TTC549 (cell line): ENCODE data around the gene JMJD7.

Experiments used
- FAIRE-seq: peaks from 2 replicates; lab custom pipeline; 2012; peaks lifted over from hg19 to GRCh38; lab: Jason Lieb, UNC

Gene JMJD7

DNA sequence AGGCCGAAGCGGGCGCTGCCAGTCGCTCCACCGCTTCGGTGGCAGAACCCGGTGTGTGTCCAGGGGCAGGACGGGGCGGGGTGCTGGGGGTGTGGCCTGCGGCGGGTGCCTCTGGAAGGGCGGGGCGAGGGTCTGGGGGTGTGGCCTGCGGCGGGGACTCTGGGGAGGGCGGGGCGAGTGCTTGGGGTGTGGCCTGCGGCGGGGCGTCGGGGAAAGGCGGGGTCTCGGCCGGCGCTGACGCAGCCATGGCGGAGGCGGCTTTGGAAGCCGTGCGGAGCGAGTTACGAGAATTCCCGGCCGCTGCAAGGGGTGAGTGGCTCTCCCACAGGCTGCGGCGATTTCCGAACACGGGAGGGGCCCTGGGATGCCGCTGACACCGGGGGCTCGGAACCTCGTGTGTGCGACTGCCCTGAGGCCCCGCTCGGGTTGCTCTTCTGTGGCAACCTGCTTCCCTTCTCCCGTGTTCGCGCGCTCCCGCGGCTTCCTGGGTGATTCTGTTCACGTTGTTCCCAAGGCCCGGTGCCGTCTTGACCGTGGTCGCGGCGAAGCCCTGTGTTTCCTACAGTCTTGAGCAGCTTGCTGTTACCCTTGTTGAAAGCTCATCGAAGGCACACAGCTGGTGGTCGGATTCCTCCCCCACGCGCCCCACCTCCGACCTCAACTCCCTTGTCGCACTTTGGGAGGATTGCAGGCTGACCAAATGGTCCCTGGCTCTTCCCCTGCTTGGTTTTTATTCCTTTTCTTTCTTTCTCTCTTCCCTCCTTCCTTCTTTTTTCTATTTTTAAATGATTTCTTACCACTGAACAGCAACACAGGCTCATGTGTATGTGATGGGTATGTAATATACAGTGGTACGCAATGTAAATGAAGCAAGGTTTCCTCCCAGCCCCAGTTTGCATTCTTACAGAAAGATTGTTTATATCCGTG lies at the start of gene JMJD7:
Gene JMJD7, plus strand, starts transcription at position 213 of the 927 bp plus-strand sequence. Its CDS starts 33 bp downstream, at position 246.
- no peak for FAIRE-seq

DNA sequence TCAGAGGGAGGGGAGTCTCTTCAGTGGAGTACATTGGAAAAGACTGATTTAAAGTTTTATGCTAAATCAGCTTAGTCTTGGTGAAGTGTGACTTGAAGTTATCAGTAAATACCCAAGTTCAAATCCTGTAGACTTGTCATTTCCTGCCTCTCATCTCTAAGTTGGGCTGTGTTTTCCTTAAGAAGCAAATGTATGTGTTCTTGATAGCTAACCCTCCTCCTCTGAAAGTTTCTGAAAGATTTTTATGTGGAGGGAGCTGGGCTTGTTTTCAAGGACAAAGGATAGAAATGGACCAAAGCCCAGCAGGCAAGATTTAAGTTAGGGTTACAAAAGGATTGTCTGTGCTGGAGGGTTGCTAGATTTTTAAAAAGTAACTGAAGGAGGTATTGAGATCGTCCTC lies 49.4 kb upstream of the JMJD7 start:
- FAIRE-seq: no peak

DNA sequence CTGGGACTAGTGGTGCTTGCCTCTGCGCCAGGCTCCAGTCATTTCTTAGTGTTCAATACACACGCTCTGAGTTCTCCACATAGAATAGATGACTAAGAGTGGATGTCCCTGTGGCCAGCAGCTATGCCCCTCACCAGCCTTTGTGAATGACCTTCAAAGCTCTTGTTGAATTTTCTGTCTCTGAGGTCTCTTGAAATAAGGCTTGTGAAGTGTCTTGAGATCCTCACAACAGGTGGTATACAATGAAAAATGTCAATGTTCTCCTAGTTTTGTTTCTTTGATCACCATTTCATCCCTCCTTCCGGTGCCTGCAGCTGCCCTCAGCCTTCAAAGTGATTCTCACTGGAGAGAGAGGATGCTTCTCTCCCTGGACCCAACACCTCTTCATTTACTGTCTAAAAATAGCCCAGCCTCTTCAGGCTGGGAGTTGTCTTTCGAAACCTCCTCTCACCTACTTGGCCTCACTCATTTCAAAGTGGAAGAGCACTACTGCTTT lies 48.2 kb upstream of the JMJD7 start:
- FAIRE-seq: no peak

DNA sequence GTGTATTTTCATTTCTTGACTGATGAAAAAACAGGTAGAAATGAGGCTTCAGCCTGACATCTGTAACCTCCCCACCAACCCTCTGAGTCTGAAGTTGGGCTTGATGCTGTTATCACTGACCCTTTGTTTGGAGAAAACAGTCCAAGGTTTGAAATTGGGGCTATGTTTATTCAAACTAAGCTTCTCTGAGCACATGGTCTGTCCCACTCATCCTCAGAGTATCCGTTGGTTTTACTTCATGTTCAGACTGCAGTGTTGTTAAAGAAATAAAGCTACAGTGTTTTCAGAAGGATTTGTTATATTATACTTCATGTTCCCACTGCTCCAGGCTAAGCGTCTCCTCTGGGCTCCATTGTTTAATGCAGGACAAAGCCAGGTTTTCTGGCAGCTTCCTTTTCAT lies 47.6 kb upstream of the JMJD7 start:
- FAIRE-seq: no peak

DNA sequence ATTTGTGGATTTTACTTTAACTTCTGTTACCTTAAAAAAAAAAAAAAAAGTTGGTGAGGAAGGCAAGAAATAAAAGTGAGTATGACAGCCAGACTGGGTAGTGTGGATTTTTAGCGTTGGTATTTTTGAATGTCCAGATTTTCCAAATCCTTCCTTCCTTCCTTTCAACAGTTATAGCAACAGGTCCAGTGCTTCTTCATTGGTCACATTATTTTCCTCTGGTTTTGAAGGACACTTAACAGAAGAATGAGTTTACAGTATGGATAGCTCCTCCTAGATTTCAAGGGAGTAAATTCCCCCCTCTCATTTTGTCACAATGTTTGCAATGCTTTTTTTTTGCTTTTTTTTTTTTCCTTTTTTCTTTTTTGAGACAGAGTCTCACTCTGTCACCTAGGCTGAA lies 47.2 kb upstream of the JMJD7 start:
- FAIRE-seq: no peak

DNA sequence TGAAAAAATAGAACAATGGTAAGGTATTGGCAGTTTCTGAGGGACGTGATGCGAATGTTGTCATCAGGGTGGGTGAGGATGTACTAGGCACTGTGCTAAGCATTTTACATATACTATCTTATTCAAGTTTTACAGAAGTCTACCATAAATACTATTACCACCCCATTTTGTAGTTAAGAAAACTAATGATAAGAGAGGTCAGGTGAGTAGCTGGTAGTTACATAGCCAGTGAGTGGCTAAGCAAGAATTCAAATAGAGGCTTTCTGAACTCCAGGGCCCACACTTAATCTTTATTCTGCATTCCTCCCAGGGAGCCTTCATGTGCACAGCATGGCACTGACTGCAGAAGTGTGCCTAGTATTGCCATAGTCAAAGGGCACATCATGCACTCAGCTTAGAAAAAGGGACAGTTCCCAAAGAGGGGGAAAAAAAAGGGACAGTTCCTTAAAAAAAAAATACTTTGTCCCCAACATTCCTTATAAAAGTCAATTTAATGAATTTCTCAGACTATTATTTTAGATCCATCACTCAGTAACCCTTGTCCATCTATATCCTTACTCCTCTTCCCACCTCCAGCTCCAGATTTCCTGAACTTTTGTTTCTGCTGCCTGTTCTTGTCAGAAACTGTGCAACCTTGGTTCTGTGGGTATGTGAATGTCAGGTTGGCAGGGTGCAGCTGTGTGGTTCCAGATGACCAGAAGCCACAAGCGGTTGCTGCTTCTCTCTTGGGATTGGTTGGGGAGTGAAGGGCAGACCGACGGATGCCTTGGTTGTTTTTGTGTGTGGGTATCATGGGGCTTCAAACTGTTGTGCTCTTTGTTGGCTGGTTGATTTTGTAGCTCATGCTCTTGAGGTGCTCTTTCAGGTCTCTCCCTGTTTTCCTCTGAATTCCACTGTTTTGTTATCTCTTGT lies 45.3 kb upstream of the JMJD7 start:
- no peak for FAIRE-seq

DNA sequence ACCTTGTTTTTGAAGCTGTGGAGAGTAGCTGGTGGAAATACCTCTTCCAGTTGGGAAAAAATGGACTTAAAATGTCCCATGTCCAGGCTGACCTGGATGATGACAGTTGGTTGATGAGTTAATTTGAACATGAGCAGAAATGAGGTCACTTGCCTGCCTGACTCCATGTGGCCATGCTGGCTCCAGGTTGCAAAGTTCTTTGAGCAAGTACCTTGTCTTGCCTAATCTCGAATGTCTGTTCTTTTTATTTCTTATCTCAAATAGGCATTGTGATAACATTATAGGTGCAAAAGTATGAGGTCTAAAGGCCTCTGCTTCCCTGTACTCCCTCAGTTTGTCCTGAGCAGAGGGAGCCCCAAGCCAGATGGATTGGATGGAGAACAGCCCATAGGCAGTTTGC lies 44.6 kb upstream of the JMJD7 start:
- no peak for FAIRE-seq

DNA sequence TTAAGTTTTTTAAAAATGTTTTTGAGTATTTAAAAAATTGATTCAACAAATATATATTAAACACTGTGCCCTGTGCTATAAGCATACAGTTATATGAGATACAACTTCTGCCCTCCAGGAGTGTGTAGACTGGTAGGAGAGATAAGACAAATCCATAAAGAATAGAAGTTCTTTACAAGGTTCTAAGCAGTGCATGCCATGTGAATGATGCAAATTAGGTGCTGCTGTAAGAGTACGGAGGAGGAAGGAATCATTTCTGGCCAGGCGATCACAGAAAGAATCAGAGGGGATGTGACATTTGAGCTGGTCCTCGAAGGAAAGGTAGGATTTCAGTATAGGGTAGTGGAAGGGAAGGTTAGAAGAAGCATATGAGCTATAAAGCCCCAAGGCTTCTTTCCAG lies 39.6 kb upstream of the JMJD7 start:
- no peak for FAIRE-seq

DNA sequence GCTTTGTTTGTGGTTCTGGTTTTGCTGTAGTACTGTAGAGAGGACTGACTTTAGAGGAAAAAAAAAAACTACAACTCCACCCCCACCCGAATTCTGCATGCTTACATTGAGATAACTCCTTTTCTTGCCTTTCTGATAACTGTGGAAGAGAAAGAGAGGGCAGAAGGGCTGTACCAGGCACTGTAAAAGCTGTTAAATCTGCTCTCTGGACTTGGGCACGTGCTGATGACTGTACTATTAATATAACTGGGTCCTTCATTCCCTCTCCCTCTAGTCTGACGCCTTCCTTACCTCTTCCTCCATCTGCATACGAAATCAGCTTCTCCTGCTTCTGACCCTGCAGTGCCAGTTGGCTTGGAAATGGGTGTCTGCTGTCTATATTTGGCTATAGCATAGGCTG lies 38.7 kb upstream of the JMJD7 start:
- FAIRE-seq: no peak

DNA sequence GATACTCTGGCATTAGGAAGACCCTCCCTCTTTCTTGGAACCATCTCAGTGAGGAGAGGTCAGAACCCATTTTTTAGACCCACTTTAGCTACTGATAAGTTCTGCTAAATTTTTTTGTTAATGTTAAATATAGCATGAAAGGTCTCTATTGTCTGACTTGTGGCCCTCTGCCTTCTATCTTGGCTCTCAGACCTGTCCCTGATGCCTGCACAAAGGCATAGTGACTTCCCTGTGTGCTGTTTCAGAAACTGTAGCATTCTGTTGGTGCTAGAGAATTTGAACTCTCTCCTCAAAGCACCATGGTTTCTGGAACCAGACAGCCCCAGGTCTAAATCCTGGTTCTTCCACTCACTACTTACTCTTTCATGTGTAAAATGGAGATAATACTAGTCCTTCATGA lies 38.2 kb upstream of the JMJD7 start:
- FAIRE-seq: no peak

DNA sequence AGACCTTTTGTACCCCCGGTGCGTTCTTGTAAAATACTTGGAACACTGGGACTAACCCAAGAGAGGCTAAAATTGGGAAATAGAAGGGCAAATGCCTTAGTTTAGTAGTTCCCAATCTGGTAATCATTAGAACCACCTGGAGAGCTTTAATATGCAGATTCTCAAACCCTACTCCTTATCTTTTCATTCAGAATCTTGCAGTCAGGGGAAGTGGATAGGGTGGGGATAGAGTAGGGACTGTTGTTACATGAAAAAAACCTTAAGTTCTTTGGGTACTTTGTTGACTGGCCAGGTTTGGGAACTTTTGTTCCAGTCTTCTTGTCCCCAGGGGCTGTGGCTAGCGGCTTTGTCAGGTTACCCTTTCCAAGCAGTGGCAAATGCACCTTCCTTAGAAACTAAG lies 37.7 kb upstream of the JMJD7 start:
- FAIRE-seq: no peak

DNA sequence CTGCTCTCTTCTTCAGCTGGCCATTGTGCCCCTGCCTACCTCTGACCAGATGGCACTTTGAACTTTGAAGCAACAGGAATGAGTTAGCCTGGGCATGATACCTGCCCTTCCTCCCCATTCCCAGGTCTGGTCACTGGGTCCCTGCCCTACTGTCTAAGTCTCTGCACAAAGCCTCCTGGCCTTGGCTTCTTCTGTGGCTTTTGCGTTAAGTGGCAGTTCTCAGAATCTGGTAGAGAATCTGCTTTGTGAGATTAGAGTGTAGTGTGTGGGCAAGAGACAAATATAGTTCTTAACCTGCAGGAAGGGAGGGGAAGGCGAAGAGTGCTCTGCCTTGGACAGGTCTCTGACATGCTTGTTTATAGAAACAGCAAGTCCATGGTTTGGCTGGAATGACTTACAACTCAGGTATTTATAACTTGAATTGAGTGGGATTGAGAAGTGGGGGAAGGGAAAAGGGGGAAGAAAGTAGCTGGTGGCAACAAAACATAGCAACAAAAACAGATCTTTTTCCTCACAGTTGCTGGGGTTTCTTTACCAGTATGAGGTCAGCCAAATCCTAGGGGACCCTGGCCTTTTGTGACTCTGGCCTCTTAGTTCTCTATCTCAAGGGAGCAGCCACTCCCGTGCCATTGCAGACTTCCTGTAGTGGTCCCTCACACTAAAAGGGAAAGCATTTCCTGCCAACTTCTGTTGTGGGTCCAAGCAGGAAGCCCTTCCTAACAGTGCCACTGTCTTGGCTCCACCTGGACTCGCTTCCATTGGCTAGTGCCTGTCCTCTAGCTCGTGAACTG lies 36.9 kb upstream of the JMJD7 start:
- FAIRE-seq: no peak

DNA sequence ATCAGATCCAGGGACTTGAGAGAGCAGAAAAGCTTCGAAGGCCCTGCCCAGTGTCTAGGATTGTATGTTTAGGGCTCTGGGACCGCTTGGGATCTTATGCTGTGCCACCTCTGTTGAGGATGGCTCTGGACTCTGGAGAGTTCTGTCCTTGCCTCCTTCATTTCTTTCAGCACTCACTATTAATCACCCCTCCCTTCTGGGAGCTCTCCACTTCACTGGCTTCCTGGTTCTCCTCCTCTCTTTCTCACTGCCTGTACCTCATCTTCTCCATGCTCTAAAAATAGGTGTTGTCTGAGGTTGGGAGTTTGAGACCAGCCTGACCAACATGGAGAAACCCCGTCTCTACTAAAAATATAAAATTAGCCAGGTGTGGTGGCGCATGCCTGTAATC lies 36.4 kb upstream of the JMJD7 start:
- FAIRE-seq: no peak

DNA sequence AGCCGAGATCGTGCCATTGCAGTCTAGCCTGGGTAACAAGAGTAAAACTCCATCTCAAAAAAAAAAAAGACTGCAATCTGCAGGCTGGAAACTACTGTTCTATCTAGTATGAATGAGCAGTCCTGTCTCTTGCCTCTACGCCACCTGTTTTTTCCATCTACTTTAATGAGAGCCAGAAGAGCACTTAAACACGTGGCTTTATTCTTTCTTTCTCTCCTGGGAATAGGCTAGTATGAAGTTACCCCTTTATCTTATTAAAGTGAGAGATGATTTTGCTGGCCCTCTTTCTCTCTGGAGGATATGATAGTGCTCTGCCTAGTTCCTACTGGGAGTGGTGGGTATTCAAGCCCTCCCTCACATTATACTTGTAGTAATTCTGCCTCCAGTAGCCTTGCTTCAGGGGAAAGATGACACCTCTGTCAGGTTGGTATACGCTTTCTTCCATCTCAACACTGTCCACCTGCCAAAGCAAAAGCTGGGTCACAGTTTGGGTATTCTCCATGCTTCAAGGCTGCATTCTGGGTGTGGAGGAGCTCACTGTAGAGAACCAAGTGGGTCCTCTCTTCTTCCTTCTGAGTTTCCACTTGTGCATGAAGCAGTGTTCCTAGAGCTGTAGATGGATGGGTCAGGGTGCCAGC lies 35.8 kb upstream of the JMJD7 start:
- FAIRE-seq: no peak

DNA sequence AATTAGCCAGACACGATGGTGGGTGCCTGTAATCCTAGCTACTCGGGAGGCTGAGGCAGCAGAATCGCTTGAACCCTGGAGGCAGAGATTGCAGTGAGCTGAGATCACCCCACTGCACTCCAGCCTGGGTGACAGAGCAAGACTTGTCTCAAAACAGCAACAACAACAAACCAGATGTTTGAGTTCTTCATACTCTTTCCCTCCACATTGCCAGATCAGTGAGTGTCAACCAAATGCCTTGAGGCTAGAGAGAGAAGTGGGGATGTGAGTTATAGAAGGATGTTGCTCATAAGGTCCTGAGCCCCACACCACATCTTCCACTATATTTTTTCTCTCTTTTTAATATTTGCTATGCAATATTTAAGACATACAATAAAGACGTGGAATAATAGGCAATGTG lies 33.8 kb upstream of the JMJD7 start:
- FAIRE-seq: no peak

DNA sequence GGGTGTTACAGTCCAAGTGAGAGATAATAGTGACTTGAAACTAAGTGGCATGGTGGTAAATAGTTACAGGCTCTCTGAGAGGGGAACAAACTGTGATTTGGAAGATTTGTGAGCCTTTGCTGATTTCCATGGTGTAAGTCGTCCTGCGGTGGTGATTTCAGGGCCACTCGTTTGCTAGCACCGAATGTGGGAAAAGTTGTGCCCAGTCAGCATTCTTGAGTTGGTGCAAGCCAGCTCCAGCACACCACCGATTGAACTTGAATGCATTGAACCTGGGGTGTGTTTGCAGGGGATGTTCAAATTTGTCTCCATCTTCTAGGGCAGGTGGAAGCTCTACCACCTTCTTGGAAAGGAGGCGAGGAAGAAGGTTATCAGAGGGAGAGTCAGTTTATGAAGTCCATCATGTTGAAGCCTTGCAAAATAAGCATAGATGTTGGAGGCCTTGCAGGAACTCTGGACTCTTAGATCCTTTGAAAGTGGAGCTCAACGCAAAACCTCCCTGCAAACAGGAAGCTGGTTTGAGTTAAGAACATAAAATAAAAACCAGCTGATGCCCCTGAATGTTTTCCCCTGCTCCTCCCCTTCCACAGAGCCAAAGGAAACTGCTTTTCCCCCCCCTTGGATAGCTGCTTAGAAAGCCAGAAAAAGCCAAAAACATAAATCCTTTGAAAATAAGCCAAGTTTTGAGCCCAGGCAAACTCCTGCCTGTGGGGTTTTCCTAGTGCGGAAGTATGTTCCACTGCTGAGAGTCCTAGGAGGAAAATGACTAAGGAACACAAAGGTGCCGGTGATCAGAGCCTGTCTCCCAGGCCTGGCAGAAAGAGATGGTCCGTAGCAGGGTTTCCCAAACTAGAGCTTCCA lies 31.7 kb upstream of the JMJD7 start:
- FAIRE-seq: no peak

DNA sequence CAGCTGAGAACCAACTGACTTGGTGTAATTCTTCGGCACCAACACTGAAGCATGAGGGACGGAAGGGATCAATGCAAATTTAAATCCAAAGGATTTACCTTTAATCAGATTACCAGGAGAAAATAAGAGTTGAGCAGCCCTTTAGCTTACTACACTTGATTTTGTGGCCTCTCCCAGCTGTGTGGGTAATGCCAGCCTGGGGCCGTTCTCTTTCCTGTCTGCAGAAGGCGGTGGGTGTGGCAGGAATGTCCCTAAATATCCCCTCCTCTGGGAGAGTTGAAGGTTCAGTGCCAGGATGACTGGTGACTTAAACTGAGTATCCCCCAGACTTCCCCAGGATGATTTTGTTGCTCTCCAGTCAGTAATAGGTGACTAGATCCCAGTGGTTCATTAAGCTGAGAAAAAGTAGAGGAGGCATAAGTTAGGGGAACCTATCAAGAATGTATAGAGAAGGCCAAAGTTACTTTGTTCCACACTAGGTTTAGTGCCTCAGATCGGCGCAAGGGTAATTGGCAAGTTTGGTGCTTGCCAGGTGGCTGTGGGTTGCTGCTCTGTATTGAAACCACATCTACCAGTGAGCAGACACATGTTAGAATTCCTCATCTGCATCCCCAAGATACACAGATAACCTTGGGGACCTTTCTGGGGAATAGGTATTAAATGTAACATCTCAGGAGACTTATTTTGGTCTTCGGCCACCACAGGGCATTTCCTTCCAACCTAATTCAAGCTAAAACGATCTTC lies 30.5 kb upstream of the JMJD7 start:
- no peak for FAIRE-seq

DNA sequence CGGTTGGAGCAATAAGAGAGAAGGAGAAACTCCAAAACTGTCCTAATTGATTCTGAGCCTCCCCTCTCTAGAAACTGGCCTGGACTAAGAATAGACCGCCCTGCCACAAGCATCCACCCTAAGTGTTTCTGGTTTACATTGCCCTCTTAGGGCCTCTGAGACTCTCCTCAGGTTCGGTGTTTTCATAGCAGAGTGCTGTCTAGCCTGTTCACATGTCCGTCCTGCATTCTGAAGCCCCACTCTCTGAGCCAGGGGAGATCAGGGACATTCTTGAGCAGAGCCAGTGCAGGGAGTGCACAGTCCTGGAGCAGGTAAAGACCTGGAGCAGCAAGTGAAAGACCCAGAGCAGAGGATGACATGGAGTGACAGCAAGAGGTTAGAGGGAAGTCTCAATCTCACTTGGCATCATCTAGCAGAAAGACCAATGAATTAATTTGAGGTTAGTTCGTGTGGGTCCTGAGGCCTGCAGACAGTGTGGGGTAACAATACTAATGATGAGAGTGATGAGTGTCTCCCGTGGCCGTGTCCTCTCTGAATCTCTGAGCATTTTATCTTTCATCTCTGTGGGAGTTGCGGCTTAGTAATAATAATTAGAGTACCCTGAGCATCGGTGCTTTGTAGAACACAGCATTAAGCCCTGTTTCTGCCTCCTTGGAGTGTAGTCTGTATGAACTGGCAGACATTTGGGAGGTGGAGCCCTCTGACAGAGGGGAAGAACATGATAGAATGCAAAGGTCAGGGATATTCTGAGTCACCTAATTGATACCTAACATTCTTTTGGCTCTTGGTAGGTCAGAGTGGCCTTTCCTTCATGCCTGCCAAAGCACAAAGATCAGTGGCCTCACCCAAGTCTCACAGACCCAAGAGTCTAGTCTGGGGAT lies 29.0 kb upstream of the JMJD7 start:
- no peak for FAIRE-seq

DNA sequence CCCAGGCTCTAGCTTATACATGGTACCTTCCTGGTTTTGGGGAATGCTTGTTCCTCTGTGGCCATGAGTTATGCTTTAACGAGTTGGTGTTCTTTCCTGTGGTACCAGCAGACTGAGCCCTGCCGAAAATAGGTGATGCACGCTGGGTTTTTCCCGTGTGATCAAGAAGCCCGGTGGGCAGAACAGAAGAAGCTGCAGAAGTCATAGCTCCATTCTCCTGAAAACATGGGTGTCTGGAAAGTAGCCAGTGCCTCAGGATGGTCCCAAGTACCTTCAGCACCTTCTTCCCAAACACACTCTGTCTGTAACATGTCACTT lies 28.4 kb upstream of the JMJD7 start:
- FAIRE-seq: no peak
